Fibroblast of lung (primary cell): ENCODE data around the gene EPHB1. TPM values are rescaled to one million over a fixed set of nuclear protein-coding genes. Genes with fewer than 3 reads are reported as not detected.

Experiments used
- DNase-seq, 2 donors: peaks; one replicate each; pipeline versions ENCODE4 v3.0.0 to v3.0.0-alpha.2; 2010; ENCODE audit warnings: low read depth in 2 of 2
- H2AFZ ChIP-seq: 2 replicates; pipeline ENCODE4 v1.5.1; 2012; ENCODE audit warnings: low read length, control low read depth, inconsistent platforms
- H3K27ac ChIP-seq: 2 replicates; pipeline ENCODE4 v1.5.1; 2011; ENCODE audit warnings: low read length, control low read depth; ENCODE audit not compliant: insufficient read depth
- H3K27me3 ChIP-seq: 2 replicates; pipeline ENCODE4 v1.5.1; 2011; ENCODE audit warnings: mild to moderate bottlenecking, low read length; ENCODE audit not compliant: control insufficient read depth, insufficient read depth
- H3K36me3 ChIP-seq: 2 replicates; pipeline ENCODE4 v1.5.1; 2011; ENCODE audit warnings: low read length; ENCODE audit not compliant: control insufficient read depth, insufficient read depth
- H3K4me1 ChIP-seq: 2 replicates; pipeline ENCODE4 v1.5.1; 2011; ENCODE audit warnings: low read length; ENCODE audit not compliant: control insufficient read depth, insufficient read depth; ENCODE audit errors: extremely low read depth
- H3K4me2 ChIP-seq: 2 replicates; pipeline ENCODE4 v1.5.1; 2011; ENCODE audit warnings: low read length, control low read depth; ENCODE audit not compliant: insufficient read depth; ENCODE audit errors: extremely low read depth
- H3K4me3 ChIP-seq, 4 experiments: fragments of 200-600 bp in 1 of 4; sonication (generic) in 1 of 4; replicated peaks in 1 of 4; 2 replicates each; pipeline ENCODE4 v1.5.1; 2011 to 2016; ENCODE audit warnings: low read length in 4 of 4, low read depth in 3 of 4, mild to moderate bottlenecking in 3 of 4, control low read depth in 2 of 4, inconsistent platforms in 1 of 4, mixed read lengths in 1 of 4; ENCODE audit not compliant: insufficient read depth in 1 of 4; ENCODE audit errors: control extremely low read depth in 1 of 4
- H3K79me2 ChIP-seq: 2 replicates; pipeline ENCODE4 v1.5.1; 2012; ENCODE audit warnings: mild to moderate bottlenecking, low read length, inconsistent platforms; ENCODE audit not compliant: control insufficient read depth, insufficient read depth
- H3K9ac ChIP-seq: 2 replicates; pipeline ENCODE4 v1.5.1; 2011; ENCODE audit warnings: mild to moderate bottlenecking, low read length, control low read depth; ENCODE audit not compliant: insufficient read depth
- H3K9me3 ChIP-seq: 2 replicates; pipeline ENCODE4 v1.5.1; 2012; ENCODE audit warnings: low read depth, low read length; ENCODE audit not compliant: control insufficient read depth, insufficient read depth
- H4K20me1 ChIP-seq: 2 replicates; pipeline ENCODE4 v1.5.1; 2011; ENCODE audit warnings: low read length; ENCODE audit not compliant: control insufficient read depth, insufficient read depth; ENCODE audit errors: extremely low read depth
- CTCF ChIP-seq, 2 donors: IDR thresholded peaks in 1 of 2; conservative IDR thresholded peaks in 1 of 2; 1 replicate in 1 of 2; 2 replicates in 1 of 2; pipeline ENCODE4 v1.5.1; 2011 to 2012; ENCODE audit warnings: low read length in 2 of 2, control low read depth in 1 of 2, inconsistent platforms in 1 of 2, low read depth in 1 of 2, mild to moderate bottlenecking in 1 of 2
- EZH2 ChIP-seq: IDR thresholded peaks from 2 replicates; pipeline ENCODE4 v1.5.1; 2012; ENCODE audit warnings: low read length, control low read depth, mild to moderate bottlenecking; ENCODE audit errors: missing control alignments
- polyA plus RNA-seq, 2 donors: library from polyadenylated mRNA; depleted of rRNA in 1 of 2; stranded (reverse) in 1 of 2; unstranded in 1 of 2; fragments of >200 nt; gene quantifications; 2 replicates each; pipeline ENCODE4 v1.2.1, GENCODE V29; 2011 to 2012; ENCODE audit warnings: missing spikeins in 1 of 2
- total RNA-seq: library from RNA; depleted of rRNA; stranded (reverse); fragments of >200 nt; gene quantifications from 2 replicates; pipeline ENCODE4 v1.2.1, GENCODE V29; 2014

EPHB1 gene
- total and polyA plus RNA-seq, 2 donors (not counting 1 experiment from before 2014, with no cell fraction given), result 0.14 to 0.50 TPM

GRCh38 chr3:134846084-134846483 lies 51.0 kb downstream of the EPHB1 start:
- TF ChIP-seq CTCF (conservative IDR thresholded peaks at IDR 0.05 in 1 of 2, IDR thresholded peaks at IDR 0.05 in 1 of 2; ENCODE audit: low read depth in 1 of 2, low read length in 2 of 2) (no peak), EZH2 (no peak)
- H3K36me3 ChIP-seq, result no peaks in the 10 kb centered on the region
- H3K4me3 ChIP-seq, result no peak overlapping the region
- no peak overlapping the region for H2AFZ ChIP-seq
- H3K79me2 ChIP-seq, result no peaks in the 10 kb centered on the region
- no peak for DNase-seq
- H3K27me3 ChIP-seq, result no peaks in the 10 kb centered on the region
- H3K4me1 ChIP-seq, result peaks cover 4% of the 10 kb centered on the region
- no peak overlapping the region for H3K9ac ChIP-seq
- no peak overlapping the region for H3K4me2 ChIP-seq
- no peaks in the 10 kb centered on the region for H3K9me3 ChIP-seq
- no peaks in the 10 kb centered on the region for H4K20me1 ChIP-seq
- H3K27ac ChIP-seq, result no peak overlapping the region

GRCh38 chr3:134846911-134847317 lies 51.9 kb downstream of the EPHB1 start:
- no peaks in the 10 kb centered on the region for H3K36me3 ChIP-seq
- peak; percentile 12 to 95 for DNase-seq
- no peaks in the 10 kb centered on the region for H4K20me1 ChIP-seq
- no peak for TF ChIP-seq EZH2
- TF ChIP-seq CTCF (conservative IDR thresholded peaks at IDR 0.05 in 1 of 2, IDR thresholded peaks at IDR 0.05 in 1 of 2; ENCODE audit: low read depth in 1 of 2, low read length in 2 of 2), result no peak
- H3K27ac ChIP-seq, result no peak overlapping the region
- no peak overlapping the region for H2AFZ ChIP-seq
- H3K4me3 ChIP-seq, result no peak overlapping the region
- peaks cover 4% of the 10 kb centered on the region for H3K4me1 ChIP-seq
- H3K79me2 ChIP-seq, result no peaks in the 10 kb centered on the region
- H3K4me2 ChIP-seq, result no peak overlapping the region
- no peaks in the 10 kb centered on the region for H3K9me3 ChIP-seq
- no peaks in the 10 kb centered on the region for H3K27me3 ChIP-seq
- no peak overlapping the region for H3K9ac ChIP-seq

GRCh38 chr3:134847349-134847748 lies 52.3 kb downstream of the EPHB1 start:
- H3K9me3 ChIP-seq, result no peaks in the 10 kb centered on the region
- no peaks in the 10 kb centered on the region for H3K36me3 ChIP-seq
- H3K4me3 ChIP-seq, result no peak overlapping the region
- peaks cover 4% of the 10 kb centered on the region for H3K4me1 ChIP-seq
- H3K79me2 ChIP-seq, result no peaks in the 10 kb centered on the region
- H3K4me2 ChIP-seq, result no peak overlapping the region
- H3K27me3 ChIP-seq, result no peaks in the 10 kb centered on the region
- H3K27ac ChIP-seq, result no peak overlapping the region
- H2AFZ ChIP-seq, result no peak overlapping the region
- no peak for TF ChIP-seq CTCF (conservative IDR thresholded peaks at IDR 0.05 in 1 of 2, IDR thresholded peaks at IDR 0.05 in 1 of 2; ENCODE audit: low read depth in 1 of 2, low read length in 2 of 2)
- TF ChIP-seq EZH2, result no peak
- no peak overlapping the region for H3K9ac ChIP-seq
- H4K20me1 ChIP-seq, result no peaks in the 10 kb centered on the region
- no peak for DNase-seq
